ENCODE measurements around the gene GABRR3. TPM values are rescaled to one million over a fixed set of nuclear protein-coding genes. Genes with fewer than 3 reads are reported as not detected.

Gene GABRR3
- polyA plus RNA-seq, 1 of the 3 experiments (the other 2 are of a cell fraction) = not detected

- no peaks in the 10 kb centered on the region; a peak in 2 of 4 replicates for H3K4me1 ChIP-seq (ENCODE audit: control insufficient read depth in 1 of 2, insufficient read depth in 2 of 2, low read depth in 1 of 2, low read length in 1 of 2)
- no peaks in the 10 kb centered on the region for H3K79me2 ChIP-seq (ENCODE audit: insufficient read depth)
- H3K9me2 ChIP-seq = no peaks in the 10 kb centered on the region
- no peak overlapping the region for H2AFZ ChIP-seq (ENCODE audit: low read depth)
- no peak overlapping the region for H3K27ac ChIP-seq (ENCODE audit: low read depth in 2 of 2, low read length in 1 of 2)
- CTCF ChIA-PET = no interaction called here
- H3F3A ChIP-seq (replicated peaks; ENCODE audit: insufficient read depth) = no peaks in the 10 kb centered on the region
- POLR2A ChIA-PET = no interaction called here
- H3K4me3 ChIP-seq (ENCODE audit: low read depth in 2 of 2, low read length in 1 of 2) = no peak overlapping the region
- no peak overlapping the region for H3K9ac ChIP-seq
- WGBS (ENCODE audit: low lambda C conversion rate) = 97% methylated on average over 5 of the region's 5 CpGs
- H3K4me2 ChIP-seq = no peak overlapping the region
- peaks cover 6 to 53% of the 10 kb centered on the region in 2 experiments for H3K36me3 ChIP-seq (replicated peaks in 1 of 2; ENCODE audit: control insufficient read depth in 1 of 2, insufficient read depth in 2 of 2, low read length in 1 of 2)
- H3K9me3 ChIP-seq = no peaks in the 10 kb centered on the region
- H3K27me3 ChIP-seq (ENCODE audit: insufficient read depth) = no peaks in the 10 kb centered on the region
- TF ChIP-seq, protein P1, sequence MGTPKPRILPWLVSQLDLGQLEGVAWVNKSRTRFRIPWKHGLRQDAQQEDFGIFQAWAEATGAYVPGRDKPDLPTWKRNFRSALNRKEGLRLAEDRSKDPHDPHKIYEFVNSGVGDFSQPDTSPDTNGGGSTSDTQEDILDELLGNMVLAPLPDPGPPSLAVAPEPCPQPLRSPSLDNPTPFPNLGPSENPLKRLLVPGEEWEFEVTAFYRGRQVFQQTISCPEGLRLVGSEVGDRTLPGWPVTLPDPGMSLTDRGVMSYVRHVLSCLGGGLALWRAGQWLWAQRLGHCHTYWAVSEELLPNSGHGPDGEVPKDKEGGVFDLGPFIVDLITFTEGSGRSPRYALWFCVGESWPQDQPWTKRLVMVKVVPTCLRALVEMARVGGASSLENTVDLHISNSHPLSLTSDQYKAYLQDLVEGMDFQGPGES (IDR thresholded peaks at IDR 0.05; ENCODE audit: low read depth, low read length) = no peak
- TF ChIP-seq EZH2phosphoT487 (IDR thresholded peaks at IDR 0.05; ENCODE audit: borderline replicate concordance, low read depth) (no peak), ELF1 (IDR thresholded peaks at IDR 0.05) (no peak), POLR2AphosphoS5 (IDR thresholded peaks at IDR 0.05; ENCODE audit: low read depth, low read length) (no peak), NFIC (IDR thresholded peaks at IDR 0.05; ENCODE audit: borderline replicate concordance) (no peak), ZBTB33 (IDR thresholded peaks at IDR 0.05; ENCODE audit: borderline replicate concordance, low read depth) (no peak)
- TF ChIP-seq, protein P2, sequence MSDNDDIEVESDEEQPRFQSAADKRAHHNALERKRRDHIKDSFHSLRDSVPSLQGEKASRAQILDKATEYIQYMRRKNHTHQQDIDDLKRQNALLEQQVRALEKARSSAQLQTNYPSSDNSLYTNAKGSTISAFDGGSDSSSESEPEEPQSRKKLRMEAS (IDR thresholded peaks at IDR 0.05; ENCODE audit: low read depth) = no peak
- TF ChIP-seq, protein P3, sequence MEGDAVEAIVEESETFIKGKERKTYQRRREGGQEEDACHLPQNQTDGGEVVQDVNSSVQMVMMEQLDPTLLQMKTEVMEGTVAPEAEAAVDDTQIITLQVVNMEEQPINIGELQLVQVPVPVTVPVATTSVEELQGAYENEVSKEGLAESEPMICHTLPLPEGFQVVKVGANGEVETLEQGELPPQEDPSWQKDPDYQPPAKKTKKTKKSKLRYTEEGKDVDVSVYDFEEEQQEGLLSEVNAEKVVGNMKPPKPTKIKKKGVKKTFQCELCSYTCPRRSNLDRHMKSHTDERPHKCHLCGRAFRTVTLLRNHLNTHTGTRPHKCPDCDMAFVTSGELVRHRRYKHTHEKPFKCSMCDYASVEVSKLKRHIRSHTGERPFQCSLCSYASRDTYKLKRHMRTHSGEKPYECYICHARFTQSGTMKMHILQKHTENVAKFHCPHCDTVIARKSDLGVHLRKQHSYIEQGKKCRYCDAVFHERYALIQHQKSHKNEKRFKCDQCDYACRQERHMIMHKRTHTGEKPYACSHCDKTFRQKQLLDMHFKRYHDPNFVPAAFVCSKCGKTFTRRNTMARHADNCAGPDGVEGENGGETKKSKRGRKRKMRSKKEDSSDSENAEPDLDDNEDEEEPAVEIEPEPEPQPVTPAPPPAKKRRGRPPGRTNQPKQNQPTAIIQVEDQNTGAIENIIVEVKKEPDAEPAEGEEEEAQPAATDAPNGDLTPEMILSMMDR (IDR thresholded peaks at IDR 0.05) = no peak
- no peaks in the 10 kb centered on the region for H4K20me1 ChIP-seq (ENCODE audit: insufficient read depth)
- no peak for DNase-seq
Observed at GRCh38 chr3:97959872-97960271, 75.2 kb downstream of the GABRR3 start.

DNA sequence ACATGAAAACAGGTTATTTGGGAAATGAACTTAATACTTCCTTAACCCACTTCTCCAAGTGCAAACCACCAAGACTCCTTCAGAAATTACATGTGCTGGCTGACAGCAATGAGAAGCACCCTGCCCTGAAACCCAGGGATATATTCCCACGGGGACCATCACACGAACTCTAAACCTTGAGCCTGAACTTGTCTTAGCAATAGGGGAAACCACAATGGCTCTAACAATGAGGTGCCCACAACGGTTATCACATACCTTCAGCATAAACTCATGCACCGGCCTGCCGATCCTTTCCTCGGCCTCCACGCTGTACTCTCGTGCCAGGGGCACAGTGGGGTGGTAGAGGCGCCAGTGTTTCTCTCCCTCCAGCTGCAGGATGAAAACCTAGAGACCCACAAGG lies 76.3 kb downstream of the GABRR3 start:
- no peak overlapping the region for H3K4me3 ChIP-seq (ENCODE audit: low read depth in 2 of 2, low read length in 1 of 2)
- WGBS (ENCODE audit: low lambda C conversion rate) = 84% methylated on average over 7 of the region's 9 CpGs
- H3K4me2 ChIP-seq = no peak overlapping the region; the same call in 1 of the 2 replicates
- H3K27me3 ChIP-seq (ENCODE audit: insufficient read depth) = no peaks in the 10 kb centered on the region
- H2AFZ ChIP-seq (ENCODE audit: low read depth) = no peak overlapping the region
- no peaks in the 10 kb centered on the region for H3K9me2 ChIP-seq
- no peak overlapping the region for H3K9ac ChIP-seq
- DNase-seq = no peak
- no peaks in the 10 kb centered on the region for H3K79me2 ChIP-seq (ENCODE audit: insufficient read depth)
- H4K20me1 ChIP-seq (ENCODE audit: insufficient read depth) = no peaks in the 10 kb centered on the region
- no peaks in the 10 kb centered on the region for H3K9me3 ChIP-seq
- peaks cover 15 to 60% of the 10 kb centered on the region in 2 experiments for H3K36me3 ChIP-seq (replicated peaks in 1 of 2; ENCODE audit: control insufficient read depth in 1 of 2, insufficient read depth in 2 of 2, low read length in 1 of 2)
- ChIA-PET CTCF (no interaction called here), POLR2A (no interaction called here)
- no peak overlapping the region for H3K27ac ChIP-seq (ENCODE audit: low read depth in 2 of 2, low read length in 1 of 2)
- no peaks in the 10 kb centered on the region; a peak in 2 of 4 replicates for H3K4me1 ChIP-seq (ENCODE audit: control insufficient read depth in 1 of 2, insufficient read depth in 2 of 2, low read depth in 1 of 2, low read length in 1 of 2)
- no peaks in the 10 kb centered on the region for H3F3A ChIP-seq (replicated peaks; ENCODE audit: insufficient read depth)
- no peak for TF ChIP-seq TAF1 (IDR thresholded peaks at IDR 0.05; ENCODE audit: borderline replicate concordance, low read depth, low read length)
- TF ChIP-seq, protein P4, sequence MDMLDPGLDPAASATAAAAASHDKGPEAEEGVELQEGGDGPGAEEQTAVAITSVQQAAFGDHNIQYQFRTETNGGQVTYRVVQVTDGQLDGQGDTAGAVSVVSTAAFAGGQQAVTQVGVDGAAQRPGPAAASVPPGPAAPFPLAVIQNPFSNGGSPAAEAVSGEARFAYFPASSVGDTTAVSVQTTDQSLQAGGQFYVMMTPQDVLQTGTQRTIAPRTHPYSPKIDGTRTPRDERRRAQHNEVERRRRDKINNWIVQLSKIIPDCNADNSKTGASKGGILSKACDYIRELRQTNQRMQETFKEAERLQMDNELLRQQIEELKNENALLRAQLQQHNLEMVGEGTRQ (IDR thresholded peaks at IDR 0.05; ENCODE audit: borderline replicate concordance, low read depth, low read length) = no peak
- TF ChIP-seq ZBTB33 (IDR thresholded peaks at IDR 0.05; ENCODE audit: borderline replicate concordance, low read depth) = no peak
- TF ChIP-seq MXI1 (IDR thresholded peaks at IDR 0.05; ENCODE audit: low read depth, low read length) = no peak
- no peak for TF ChIP-seq GATA2 (CRISPR knock-in tag; IDR thresholded peaks at IDR 0.05)
- no peak for TF ChIP-seq MEF2A (IDR thresholded peaks at IDR 0.05; ENCODE audit: borderline replicate concordance, low read depth)
- TF ChIP-seq ELF1 (IDR thresholded peaks at IDR 0.05) = no peak
- no peak for TF ChIP-seq NRF1 (IDR thresholded peaks at IDR 0.05; ENCODE audit: low read depth, low read length)
- no peak for TF ChIP-seq FOXJ3 (CRISPR knock-in tag; IDR thresholded peaks at IDR 0.05)
- no peak for TF ChIP-seq RCOR1 (IDR thresholded peaks at IDR 0.05; ENCODE audit: low read length)
- TF ChIP-seq, protein P5, sequence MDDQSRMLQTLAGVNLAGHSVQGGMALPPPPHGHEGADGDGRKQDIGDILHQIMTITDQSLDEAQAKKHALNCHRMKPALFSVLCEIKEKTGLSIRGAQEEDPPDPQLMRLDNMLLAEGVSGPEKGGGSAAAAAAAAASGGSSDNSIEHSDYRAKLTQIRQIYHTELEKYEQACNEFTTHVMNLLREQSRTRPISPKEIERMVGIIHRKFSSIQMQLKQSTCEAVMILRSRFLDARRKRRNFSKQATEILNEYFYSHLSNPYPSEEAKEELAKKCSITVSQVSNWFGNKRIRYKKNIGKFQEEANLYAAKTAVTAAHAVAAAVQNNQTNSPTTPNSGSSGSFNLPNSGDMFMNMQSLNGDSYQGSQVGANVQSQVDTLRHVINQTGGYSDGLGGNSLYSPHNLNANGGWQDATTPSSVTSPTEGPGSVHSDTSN (IDR thresholded peaks at IDR 0.05) = no peak
- TF ChIP-seq SMC3 (IDR thresholded peaks at IDR 0.05; ENCODE audit: low read depth, low read length) = no peak
- TF ChIP-seq FOXM1 (IDR thresholded peaks at IDR 0.05; ENCODE audit: low read depth) = no peak
